ENCODE measurements around the gene GBA3.

DNA sequence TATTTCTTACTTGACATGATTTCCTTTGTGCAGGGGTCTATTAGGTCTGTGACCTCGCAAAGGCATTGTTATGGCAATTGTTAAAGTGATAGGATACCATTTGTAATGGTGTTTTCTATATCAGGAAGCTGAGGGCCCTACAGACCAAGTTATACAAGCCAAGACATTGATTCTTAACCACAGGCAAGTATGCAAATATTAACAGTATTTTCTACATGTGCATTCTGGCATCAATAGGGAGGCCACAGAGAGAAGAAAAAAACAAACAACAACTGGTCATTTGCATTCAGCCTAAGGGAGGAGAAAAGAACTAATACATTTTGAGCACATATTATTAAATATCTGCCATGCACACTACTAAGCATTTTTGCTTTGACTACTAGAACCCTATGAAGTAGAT, 28.5 kb downstream of the GBA3 start:
- TF ChIP-seq RAD21 (conservative IDR thresholded peaks at IDR 0.05) (no peak), TAF1 (IDR thresholded peaks at IDR 0.05; ENCODE audit: low read depth) (no peak), EZH2 (IDR thresholded peaks at IDR 0.05; ENCODE audit: borderline replicate concordance, insufficient read depth, low read length, poor library complexity, severe bottlenecking) (no peak), MXI1 (conservative IDR thresholded peaks at IDR 0.05; ENCODE audit: poor library complexity, severe bottlenecking) (no peak), EP300 (conservative IDR thresholded peaks at IDR 0.05; ENCODE audit: poor library complexity, severe bottlenecking) (no peak), POLR2AphosphoS5 (IDR thresholded peaks at IDR 0.05) (no peak), SMC3 (conservative IDR thresholded peaks at IDR 0.05; ENCODE audit: poor library complexity) (no peak)
- TF ChIP-seq, protein P1, sequence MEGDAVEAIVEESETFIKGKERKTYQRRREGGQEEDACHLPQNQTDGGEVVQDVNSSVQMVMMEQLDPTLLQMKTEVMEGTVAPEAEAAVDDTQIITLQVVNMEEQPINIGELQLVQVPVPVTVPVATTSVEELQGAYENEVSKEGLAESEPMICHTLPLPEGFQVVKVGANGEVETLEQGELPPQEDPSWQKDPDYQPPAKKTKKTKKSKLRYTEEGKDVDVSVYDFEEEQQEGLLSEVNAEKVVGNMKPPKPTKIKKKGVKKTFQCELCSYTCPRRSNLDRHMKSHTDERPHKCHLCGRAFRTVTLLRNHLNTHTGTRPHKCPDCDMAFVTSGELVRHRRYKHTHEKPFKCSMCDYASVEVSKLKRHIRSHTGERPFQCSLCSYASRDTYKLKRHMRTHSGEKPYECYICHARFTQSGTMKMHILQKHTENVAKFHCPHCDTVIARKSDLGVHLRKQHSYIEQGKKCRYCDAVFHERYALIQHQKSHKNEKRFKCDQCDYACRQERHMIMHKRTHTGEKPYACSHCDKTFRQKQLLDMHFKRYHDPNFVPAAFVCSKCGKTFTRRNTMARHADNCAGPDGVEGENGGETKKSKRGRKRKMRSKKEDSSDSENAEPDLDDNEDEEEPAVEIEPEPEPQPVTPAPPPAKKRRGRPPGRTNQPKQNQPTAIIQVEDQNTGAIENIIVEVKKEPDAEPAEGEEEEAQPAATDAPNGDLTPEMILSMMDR (IDR thresholded peaks at IDR 0.05; ENCODE audit: poor library complexity, severe bottlenecking), result no peak
